ENCODE measurements around the gene CLCN5. TPM values are rescaled to one million over a fixed set of nuclear protein-coding genes. Genes with fewer than 3 reads are reported as not detected.
A peak's percentile ranks its signal among the peaks of the same experiment; 100 is the strongest.

CLCN5 gene
- total and polyA plus RNA-seq, 2 of the 13 experiments (the other 11 are each of a cell fraction or from before 2014, with no cell fraction given) = 7.8 to 27.3 TPM

- TF ChIP-seq SALL1 (CRISPR knock-in tag; IDR thresholded peaks at IDR 0.05) (peak; percentile 85), ZNF205 (CRISPR knock-in tag; IDR thresholded peaks at IDR 0.05) (0 out of 2 replicates have a peak, but pooled peaks have one; percentile 15), ARID5B (CRISPR knock-in tag; IDR thresholded peaks at IDR 0.05) (peak; percentile 79), NFE2L1 (CRISPR knock-in tag; IDR thresholded peaks at IDR 0.05; ENCODE audit: borderline replicate concordance) (no peak), NFYC (CRISPR knock-in tag; IDR thresholded peaks at IDR 0.05) (peak; percentile 43; the same call in 1 of the 2 replicates), RBFOX2 (IDR thresholded peaks at IDR 0.05; ENCODE audit: low read depth, low read length) (0 out of 2 replicates have a peak, but pooled peaks have one; percentile 4), SAP130 (CRISPR knock-in tag; IDR thresholded peaks at IDR 0.05; ENCODE audit: low read depth) (peak; percentile 75), ZNF17 (CRISPR knock-in tag; IDR thresholded peaks at IDR 0.05) (no peak), POLR2AphosphoS5 (IDR thresholded peaks at IDR 0.05; ENCODE audit: low read depth, low read length) (peak; percentile 82), ZNF574 (CRISPR knock-in tag; IDR thresholded peaks at IDR 0.05) (peak; percentile 63), MXI1 (IDR thresholded peaks at IDR 0.05; ENCODE audit: borderline replicate concordance, low read depth, low read length) (peak; percentile 46; the same call in 1 of the 3 replicates), ZNF547 (CRISPR knock-in tag; IDR thresholded peaks at IDR 0.05) (no peak), ZNF232 (CRISPR knock-in tag; IDR thresholded peaks at IDR 0.05; ENCODE audit: borderline replicate concordance) (no peak), FOXJ3 (CRISPR knock-in tag; IDR thresholded peaks at IDR 0.05; ENCODE audit: borderline replicate concordance) (peak; percentile 63; the same call in 1 of the 2 replicates), ZFX (CRISPR knock-in tag; IDR thresholded peaks at IDR 0.05; ENCODE audit: low read depth) (peak; percentile 43; the same call in 1 of the 2 replicates), LRRFIP1 (CRISPR knock-in tag; conservative IDR thresholded peaks at IDR 0.05) (no peak), ZNF704 (CRISPR knock-in tag; IDR thresholded peaks at IDR 0.05; ENCODE audit: borderline replicate concordance) (no peak), SALL2 (CRISPR knock-in tag; IDR thresholded peaks at IDR 0.05) (no peak), FOSL2 (CRISPR knock-in tag; IDR thresholded peaks at IDR 0.05) (peak; percentile 70)
Observed at GRCh38 chrX:49877397-49878101, 44.8 kb upstream of the CLCN5 start (continued).
